Measurements from ENCODE around the gene MORC2. TPM values are rescaled to one million over a fixed set of nuclear protein-coding genes. Genes with fewer than 3 reads are reported as not detected.

MORC2 gene
- total RNA-seq, 1 donor from 2014 or later = 11.3 TPM

Other genes with a start within 250 kb of the MORC2 start
- gene TUG1, start 491 bp upstream of the MORC2 start, total RNA-seq (ENCODE audit: insufficient read depth, low replicate concordance) = 52.7 TPM
- gene SMTN, start 112.5 kb upstream of the MORC2 start, total RNA-seq (ENCODE audit: insufficient read depth, low replicate concordance) = 198 TPM
- 313 TPM for gene SELENOM, start 138.8 kb upstream of the MORC2 start, total RNA-seq (ENCODE audit: insufficient read depth, low replicate concordance)
- 6.3 TPM for gene INPP5J, start 154.2 kb upstream of the MORC2 start, total RNA-seq (ENCODE audit: insufficient read depth, low replicate concordance)
- gene PLA2G3, start 171.7 kb upstream of the MORC2 start, total RNA-seq (ENCODE audit: insufficient read depth, low replicate concordance) = 0.24 TPM
- gene RNF185, start 191.4 kb upstream of the MORC2 start, total RNA-seq (ENCODE audit: insufficient read depth, low replicate concordance) = 32.0 TPM
- 56.3 TPM for gene LIMK2, start 243.5 kb upstream of the MORC2 start, total RNA-seq (ENCODE audit: insufficient read depth, low replicate concordance)

Data from umbilical cord (tissue), 1 donor.